ENCODE data around the gene DCAF15.
"Not testable (repeated sequence)": the region's sequence is repeated elsewhere in the genome, so short reads cannot be mapped to it uniquely, and the experiment has no call there.

Gene DCAF15

GRCh38 chr19:13959962-13960862, 7.9 kb downstream of the DCAF15 start:
- no peak for DNase-seq (ENCODE audit: low read depth, low spot score)

GRCh38 chr19:13960863-13961784, 8.8 kb downstream of the DCAF15 start:
- no peak for DNase-seq (ENCODE audit: low read depth, low spot score)

- no peak for DNase-seq (ENCODE audit: low read depth, low spot score)
Observed at GRCh38 chr19:13961826-13962698, 9.8 kb downstream of the DCAF15 start.

DNA sequence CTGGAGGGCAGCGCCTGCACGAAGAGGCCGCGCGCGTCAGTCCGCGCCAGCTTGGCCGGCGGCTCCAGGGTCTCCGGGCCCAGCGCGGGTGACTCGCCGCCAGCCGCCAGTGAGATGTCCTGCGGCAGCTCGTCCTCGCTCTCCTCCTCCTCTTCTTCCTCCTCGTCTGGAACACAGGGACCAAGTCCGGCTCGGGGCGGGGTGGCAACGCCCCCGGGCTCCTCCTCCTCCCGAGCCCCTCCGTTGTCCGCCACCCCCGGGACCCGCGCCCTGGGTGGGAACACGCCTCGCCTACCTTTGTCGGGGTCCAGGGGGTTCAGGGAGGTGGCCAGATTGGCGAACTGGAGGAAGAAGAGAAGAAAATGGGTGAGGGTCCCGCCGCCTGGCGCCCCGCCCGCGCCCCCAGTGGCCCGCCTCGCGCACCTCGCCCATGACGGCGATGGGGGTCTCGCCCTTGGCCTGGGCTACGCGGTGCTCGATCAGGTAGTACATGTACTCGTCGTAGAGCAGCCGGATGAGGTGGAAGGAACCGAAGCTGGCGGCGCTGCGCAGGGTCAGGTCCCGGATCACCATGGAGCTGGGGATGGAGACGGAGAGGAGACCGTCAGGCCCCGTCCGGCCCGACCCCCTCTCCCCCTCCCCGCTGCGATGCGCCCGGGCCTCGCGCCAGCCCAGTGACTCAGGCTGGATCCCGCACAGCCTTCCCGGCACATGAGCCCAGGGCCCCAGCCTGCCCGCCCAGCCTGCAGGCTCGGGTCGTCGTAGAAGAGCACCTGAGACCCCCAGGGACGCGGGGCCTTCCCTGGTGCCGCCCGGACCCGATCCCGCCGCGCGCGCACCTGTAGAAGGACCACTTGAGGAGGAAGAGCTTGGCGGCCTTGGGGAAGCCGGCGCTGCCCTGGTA, 10.6 kb downstream of the DCAF15 start:
- no peak for DNase-seq (ENCODE audit: low read depth, low spot score)

DNA sequence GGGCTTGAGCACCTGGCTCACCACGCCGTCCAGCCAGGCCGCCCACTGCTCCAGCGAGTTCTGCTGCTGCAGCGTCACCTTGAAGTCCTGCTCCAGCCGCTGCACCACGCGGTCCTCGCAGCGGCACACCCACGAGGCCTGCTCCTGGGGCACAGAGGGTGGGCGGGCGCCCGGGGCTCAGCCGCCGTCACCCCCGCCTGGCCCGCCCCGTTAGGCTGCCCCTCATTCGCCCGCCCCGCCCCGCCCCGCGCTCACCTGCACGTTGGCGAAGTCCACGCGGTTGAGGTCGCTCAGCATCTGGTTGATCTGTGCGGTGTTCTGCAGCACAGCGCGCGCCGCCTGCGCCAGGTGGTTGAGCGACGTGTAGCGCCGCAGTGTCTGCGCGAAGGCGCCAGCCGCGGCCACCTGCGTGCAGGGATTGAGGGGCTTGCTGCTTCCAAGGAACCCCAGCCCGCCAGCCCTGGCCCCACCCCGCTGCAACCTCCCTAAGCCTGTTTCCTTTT, 11.3 kb downstream of the DCAF15 start:
- DNase-seq (ENCODE audit: low read depth, low spot score) = no peak

GRCh38 chr19:13964776-13965175, 12.5 kb downstream of the DCAF15 start:
- no peak for DNase-seq (ENCODE audit: low read depth, low spot score)

DNA sequence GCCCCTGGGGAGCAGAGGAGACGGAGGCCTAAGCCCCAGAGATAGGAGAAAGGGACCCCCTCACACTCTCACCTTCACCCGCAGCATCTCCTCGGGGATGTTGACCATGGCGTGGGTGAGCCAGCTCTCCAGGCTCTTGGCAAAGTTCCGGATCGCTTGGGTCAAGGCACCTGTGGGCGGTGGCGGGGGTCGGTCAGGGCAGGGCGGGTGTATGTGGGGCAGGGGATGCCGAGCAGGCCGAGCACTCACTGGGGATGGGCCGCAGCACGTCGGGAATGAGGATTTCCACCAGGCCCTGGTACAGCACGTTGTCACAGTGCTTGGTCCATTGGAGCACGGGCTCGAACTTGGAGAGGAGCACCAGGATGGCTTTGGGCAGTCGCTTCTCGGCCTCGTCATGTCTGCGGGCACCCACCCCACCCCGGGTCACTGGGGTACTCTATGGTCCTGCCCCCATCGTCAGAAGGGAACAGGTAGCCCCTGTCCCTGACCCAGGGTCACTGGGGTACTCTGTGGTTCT, 13.1 kb downstream of the DCAF15 start:
- no peak for DNase-seq (ENCODE audit: low read depth, low spot score)

DNA sequence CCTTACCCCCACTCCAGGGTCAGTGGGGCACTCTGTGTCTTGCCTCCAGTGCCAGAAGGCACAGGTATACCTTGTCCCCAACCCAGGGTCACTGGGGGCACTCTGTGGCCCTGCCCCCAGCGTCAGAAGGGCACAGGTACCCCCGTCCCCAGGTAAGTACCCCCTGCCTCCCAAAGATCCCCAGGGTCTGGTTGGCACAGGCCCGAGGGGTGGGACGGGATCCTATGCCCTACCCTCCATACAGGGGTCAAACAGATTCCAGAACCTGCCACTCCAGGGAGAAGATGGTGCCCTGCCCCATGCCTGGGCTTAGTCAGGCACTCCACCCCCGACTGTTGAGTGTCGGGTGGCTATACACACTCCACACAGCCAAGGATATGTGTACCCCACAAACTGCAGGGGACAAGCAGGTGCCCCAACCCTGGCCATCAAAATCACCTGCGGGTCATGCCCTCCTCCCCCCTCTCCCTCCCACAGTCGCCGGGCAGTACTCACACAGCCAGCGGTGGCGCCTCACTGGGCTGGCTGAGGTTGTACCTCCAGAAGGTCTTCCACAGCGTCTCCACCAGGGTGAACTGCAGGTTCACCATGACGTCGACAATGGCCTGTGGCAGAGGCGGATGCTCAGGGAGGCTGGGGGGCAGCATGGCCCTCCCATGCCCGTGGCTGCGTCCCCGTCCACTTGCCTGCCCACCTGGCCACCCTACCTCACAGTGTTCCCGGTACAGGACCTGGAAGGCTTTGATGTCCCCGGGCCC, 13.8 kb downstream of the DCAF15 start:
- DNase-seq (ENCODE audit: low read depth, low spot score) = no peak

DNA sequence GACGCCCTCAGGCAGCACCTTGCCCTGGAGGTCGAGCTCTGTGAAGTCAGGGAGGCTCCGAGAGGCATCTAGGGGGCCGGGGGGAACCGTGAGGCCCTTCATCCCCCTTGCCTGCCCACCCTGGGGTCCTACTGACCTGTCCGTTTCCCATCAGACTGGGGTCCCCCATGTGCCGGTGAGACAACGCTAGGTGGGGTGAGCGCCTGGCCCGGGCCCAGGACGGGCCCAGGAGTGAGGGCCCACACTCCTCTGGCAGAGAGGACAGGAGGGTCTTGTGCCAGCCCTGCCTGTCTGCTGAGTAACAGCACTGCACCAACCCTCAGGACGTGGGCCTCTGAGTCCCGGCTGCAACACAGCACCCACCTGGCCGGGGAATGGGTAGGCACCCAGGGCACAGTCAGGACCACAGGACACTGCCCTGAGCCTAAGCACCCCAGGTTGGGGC, 14.4 kb downstream of the DCAF15 start:
- no peak for DNase-seq (ENCODE audit: low read depth, low spot score)

- not testable (repeated sequence) for DNase-seq (ENCODE audit: low read depth, low spot score)
Observed at GRCh38 chr19:13967206-13967605, 14.9 kb downstream of the DCAF15 start.

GRCh38 chr19:13968383-13968935, 16.1 kb downstream of the DCAF15 start:
- DNase-seq (ENCODE audit: low read depth, low spot score) = no peak

DNA sequence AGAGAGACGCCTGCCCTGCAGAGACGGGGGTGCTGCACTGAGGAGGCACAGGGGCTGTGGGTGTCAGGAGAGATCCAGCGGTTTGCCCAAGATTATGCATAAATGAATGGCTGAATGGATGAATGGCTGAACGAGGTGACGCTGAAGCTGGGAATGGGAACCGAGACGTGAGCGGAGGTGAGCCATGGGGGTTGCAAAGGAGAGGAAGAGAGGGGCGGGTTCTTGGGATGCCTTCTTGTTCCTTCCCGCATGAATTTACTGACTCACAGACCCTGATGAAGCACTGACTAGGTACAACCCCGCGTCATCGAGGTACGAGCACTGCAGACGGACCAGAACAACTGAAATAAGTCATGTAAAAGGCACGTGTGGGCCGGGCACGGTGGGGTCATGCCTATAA, 16.7 kb downstream of the DCAF15 start:
- DNase-seq (ENCODE audit: low read depth, low spot score) = no peak

DNA sequence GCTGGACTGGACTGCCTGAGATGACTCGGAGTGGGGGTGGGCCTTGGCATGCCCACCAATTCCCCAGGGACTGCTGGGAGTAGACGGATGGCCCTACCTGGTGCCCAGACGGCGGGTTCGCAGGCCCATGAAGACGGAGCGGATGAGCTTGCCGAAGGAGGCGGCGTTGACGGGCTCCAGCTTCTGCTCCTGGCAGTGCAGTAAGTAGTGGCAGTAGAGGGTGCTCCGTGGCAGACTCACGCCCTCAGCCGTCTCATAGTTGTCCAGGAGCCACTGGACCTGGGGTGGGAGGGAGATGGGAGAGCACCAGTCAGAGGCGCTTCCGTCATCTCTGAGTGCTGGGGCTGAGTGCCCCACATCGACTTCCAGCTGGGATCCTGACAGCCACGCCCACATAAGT, 17.6 kb downstream of the DCAF15 start:
- DNase-seq (ENCODE audit: low read depth, low spot score) = no peak

DNA sequence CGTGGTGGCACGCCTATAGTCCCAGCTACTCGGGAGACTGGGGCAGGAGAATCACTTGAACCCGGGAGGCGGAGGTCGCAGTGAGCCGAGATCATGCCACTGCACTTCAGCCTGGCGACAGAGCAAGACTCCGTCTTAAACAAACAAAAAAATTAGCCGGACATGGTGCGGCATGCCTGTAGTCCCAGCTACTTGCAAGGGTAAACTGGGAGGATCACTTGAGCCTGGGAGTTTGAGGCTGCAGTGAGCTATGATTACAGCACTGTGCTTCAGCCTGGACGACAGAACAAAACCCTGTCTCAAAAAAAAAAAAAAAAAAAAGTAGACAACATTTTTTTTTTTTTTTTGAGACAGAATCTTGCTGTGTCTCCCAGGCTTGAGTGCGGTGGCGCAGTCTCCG, 19.6 kb downstream of the DCAF15 start:
- DNase-seq (ENCODE audit: low read depth, low spot score) = not testable (repeated sequence)

- DNase-seq (ENCODE audit: low read depth, low spot score) = no peak
Observed at GRCh38 chr19:13972368-13973155, 20.3 kb downstream of the DCAF15 start.

- not testable (repeated sequence) for DNase-seq (ENCODE audit: low read depth, low spot score)
Observed at GRCh38 chr19:13973479-13973878, 21.2 kb downstream of the DCAF15 start.

GRCh38 chr19:13974073-13974472, 21.8 kb downstream of the DCAF15 start:
- no peak for DNase-seq (ENCODE audit: low read depth, low spot score)

DNA sequence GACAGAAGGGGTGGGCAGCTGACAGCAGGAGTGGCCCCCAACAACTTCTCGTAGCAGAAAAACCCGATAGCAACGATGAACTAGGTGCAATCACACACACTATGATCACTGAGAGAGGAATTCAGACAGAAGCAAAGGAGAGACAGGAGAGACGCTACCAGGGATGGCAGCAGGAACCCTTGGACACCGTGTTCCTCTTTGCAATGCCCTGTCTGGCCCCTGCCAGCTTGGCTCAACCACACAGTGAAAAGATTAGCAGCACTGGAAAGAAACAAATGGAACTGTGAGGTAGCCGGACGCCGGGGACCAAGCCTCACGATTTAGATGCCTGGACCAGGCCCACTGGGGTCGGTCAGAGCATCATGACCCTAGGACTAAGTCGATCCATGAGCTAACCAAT, 23.6 kb downstream of the DCAF15 start:
- no peak for DNase-seq (ENCODE audit: low read depth, low spot score)
